GM03348 (cell line): ENCODE measurements around the gene C1QTNF1.

Experiments
- DNase-seq: peaks from one replicate; pipeline ENCODE4 v3.0.0; 2012; ENCODE audit warnings: low spot score

Gene C1QTNF1, protein sequence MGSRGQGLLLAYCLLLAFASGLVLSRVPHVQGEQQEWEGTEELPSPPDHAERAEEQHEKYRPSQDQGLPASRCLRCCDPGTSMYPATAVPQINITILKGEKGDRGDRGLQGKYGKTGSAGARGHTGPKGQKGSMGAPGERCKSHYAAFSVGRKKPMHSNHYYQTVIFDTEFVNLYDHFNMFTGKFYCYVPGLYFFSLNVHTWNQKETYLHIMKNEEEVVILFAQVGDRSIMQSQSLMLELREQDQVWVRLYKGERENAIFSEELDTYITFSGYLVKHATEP

DNA sequence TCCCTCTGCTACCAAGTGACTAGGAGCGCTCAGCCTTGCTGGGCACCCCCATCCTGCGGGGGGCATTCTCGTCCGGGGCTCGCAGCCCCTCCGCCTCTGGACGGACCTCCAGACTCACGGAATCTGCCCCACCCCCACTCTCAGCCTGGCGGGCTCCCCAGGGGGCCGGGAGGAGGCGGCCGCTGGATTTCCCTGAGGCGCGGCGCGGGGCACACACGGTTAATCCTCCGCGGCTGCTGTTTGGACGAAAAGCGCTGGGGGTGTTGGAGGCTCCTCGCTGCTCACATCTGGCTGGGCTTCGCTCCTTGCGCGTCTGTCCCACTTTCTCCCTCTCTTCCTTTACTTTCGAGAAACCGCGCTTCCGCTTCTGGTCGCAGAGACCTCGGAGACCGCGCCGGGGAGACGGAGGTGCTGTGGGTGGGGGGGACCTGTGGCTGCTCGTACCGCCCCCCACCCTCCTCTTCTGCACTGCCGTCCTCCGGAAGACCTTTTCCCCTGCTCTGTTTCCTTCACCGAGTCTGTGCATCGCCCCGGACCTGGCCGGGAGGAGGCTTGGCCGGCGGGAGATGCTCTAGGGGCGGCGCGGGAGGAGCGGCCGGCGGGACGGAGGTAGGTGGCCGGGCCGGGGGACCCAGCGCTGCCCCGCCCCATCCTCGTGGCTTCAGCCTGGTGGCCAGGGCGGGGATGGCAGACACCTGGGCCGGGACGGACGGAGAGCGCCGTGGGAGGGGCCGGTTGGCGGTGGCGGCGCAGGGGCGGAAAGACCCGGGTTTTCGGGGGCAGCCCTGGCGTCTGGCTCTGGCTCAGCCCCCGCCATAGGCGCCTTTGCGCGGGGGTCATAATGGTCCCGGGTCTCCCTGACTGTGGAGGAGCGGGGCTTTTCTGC is at the start of gene C1QTNF1:
Gene C1QTNF1 (plus strand): TSS at position 284 of the 886 bp plus-strand sequence. CDS start 19,800 bp downstream, outside the sequence.
- peak; percentile 64 for DNase-seq

DNA sequence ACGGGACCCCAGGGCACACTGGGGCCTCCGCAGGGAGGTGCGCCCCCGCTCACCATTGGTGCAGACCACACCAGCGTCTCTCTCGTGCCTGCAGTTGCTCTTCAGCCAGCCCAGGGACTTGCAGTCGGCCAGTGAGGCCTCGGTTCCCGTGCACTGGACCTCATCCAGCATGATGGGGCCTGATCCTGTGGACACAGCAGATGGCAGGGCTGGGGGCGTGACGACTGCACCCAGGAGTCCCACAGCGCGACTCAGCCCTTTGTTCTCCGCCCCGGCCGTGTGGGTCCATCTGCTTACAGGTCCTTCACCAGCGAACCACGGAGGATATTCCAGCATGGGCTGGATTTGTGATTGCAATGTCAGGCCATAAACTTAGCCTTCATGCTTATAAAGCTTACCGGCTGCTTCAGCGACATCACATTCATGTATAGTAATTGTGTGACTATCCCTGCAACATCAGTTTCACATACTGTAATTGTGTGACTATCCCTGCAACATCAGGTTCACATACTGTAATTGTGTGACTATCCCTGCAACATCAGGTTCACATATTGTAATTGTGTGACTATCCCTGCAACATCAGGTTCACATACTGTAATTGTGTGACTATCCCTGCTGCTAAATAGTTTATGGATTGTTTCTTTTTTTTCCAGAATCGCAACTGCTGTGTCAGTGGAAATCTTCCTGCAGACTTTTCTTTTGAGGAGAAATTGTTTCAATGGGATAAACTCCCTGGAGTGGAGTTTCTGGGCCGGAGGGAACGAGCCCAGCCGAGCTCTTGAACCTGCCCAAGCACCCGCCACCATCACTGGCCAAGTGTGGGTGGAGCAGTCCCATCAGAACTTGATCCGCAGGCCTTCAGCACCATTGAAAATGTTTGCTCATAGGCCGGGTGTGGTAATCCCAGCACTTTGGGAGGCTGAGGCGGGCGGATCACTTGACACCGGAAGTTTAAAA is 49.1 kb upstream of the C1QTNF1 start:
- peak; percentile 87 for DNase-seq

DNA sequence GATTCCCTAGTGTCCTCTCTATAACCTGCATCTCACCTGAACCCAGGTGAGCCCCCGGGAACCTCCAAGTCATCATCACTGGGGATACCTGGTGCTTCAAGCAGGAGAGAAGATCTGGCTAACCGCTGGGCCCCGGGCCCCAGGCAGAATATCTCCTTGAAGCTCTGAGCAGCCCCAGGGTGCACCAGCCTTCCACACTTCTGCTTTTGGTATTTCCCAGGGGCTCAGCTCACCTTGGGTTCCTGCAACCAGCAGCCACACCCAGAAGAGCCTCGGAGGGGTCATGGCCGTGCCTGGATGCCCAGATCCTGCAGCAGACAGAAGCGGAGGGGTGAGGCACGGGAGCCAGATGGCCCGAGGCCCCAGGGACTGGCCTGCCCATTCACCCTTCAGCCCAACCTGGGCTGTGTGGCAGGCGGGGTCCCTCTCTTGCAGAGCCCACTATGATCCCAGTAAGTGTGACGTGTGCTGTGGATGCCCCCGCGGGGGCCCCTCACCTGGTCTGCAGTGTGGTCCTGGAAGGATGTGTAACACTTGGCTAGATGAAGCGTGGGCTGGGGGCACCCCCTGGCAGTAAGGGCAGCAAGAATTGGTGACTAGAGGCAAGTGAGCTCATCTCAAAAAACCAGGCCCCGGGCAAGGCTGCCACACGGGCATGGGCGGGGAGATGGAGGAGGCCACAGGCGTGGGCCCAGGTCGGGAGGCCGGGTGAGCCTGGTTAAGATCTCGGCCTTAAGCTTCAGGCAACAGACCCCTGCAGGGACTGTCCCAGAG is 46.9 kb upstream of the C1QTNF1 start:
- no peak for DNase-seq

DNA sequence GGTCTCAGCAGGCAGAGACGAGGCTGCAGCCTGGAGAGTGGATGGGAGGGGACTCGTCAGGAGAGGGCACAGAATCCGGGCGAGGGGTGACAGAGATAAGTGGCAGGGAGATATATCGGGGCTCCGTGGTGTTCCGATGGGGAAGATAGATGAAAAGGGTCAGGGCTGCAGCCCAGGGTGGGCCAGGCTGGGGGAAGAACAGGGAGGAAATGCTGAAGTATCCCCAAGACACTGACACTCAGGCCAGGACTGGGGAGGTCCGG is 46.4 kb upstream of the C1QTNF1 start:
- no peak for DNase-seq

DNA sequence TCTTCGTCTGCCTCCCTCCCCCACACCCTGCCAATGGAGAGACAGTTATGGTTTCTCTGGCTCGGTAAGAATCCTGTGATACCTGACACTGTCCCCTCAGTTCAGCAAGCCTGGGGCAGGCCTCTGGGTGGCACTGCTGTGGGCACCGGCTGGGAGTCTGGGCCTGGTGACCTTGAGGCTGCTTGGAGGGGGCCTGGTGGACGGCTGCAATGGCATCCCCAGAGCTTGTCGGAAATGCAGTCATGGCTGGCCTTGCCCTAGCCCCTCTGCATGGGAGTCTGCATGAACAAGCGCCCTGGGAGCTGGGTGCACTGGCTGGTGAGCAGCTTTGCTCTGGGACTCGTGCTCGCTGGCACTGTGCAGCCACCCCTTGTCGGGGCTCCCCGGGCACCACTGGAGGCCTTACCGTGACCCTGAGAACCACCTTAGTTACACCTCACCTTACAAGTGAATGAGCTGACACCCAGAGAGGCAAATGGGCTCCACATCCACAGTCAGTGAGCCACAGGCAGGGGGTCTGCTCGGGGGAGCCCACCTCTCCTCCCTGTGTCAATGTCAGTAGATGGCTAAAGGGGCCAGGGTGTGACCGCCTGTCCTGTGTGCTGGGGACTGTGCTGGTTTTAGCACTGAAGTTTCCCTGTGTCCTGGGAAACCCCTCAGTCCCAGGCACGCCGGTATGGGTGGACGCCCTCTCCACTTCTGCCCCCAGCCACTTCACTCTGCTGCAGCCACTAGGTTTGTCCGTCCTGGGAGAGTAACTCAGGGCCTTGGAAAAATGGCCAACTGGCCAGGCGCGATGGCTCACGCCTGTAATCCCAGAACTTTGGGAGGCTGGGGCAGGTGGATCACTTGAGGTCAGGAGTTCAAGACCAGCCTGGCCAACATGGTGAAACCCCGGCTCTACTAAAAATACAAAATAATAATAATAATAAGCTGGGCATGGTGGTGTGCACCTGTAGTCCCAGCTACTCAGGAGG is 45.7 kb upstream of the C1QTNF1 start:
- no peak for DNase-seq

DNA sequence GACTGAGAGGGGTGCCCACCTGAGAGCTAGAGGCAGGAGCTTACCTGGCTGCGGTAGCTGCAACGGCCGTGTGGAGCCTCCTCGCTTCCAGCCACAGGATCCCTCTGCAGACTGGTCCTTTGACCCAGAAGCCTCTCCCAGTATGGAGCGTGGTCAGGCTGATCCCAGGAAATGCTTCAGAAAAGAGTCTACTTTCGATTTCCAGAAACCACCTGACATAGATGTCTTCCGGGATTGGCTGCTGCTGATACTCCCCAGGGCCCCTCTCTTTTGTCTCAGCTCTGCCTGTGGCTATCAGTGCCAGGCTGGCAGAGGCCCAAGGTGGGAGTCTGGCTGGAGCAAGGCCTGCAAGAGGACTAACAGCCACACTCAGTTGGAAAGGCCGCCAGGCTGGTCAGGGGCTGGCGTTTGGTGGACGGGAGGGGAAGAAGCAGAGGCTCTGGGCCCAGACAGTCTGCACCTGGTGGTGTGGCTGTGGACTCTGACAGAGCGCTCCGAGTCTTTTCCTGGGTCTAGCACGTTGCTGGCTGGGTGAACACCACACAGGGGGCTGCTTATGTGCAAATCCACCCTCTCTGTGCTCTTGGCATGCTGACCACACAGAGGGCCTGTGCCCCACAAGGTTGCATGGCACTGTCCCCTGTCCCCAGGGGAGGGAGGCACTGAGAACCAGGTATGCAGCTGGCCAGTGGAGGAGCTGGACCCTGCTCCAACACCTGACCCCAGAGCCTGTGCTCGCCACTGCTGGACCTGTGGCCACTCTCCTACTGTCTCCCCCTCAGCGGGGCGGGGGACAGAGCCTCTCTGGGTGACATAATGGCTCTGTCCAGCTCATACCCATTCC is 44.0 kb upstream of the C1QTNF1 start, which contains the start of gene LGALS3BP:
Gene LGALS3BP (minus strand): TSS at position 144 of the 844 bp plus-strand sequence. CDS start 2,732 bp downstream, outside the sequence.
- DNase-seq = peak; percentile 67

DNA sequence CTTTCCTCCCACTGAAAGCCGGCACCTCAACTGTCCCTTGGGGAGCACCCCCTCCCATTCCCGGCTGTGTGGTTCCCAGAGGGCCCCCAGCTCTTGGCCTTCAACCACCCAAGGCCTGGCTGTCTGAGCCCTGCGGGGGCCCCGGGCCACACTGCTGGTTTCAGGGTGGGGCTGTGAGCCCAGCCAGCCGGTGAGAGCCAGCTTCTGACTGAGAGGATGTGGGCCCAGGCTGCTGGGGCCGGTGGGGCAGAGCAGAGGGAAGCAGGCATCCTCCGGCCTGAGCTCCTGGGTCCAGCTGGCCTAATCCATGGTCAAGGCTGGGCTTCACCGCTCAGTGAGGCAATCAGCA is 43.4 kb upstream of the C1QTNF1 start:
- DNase-seq = no peak

DNA sequence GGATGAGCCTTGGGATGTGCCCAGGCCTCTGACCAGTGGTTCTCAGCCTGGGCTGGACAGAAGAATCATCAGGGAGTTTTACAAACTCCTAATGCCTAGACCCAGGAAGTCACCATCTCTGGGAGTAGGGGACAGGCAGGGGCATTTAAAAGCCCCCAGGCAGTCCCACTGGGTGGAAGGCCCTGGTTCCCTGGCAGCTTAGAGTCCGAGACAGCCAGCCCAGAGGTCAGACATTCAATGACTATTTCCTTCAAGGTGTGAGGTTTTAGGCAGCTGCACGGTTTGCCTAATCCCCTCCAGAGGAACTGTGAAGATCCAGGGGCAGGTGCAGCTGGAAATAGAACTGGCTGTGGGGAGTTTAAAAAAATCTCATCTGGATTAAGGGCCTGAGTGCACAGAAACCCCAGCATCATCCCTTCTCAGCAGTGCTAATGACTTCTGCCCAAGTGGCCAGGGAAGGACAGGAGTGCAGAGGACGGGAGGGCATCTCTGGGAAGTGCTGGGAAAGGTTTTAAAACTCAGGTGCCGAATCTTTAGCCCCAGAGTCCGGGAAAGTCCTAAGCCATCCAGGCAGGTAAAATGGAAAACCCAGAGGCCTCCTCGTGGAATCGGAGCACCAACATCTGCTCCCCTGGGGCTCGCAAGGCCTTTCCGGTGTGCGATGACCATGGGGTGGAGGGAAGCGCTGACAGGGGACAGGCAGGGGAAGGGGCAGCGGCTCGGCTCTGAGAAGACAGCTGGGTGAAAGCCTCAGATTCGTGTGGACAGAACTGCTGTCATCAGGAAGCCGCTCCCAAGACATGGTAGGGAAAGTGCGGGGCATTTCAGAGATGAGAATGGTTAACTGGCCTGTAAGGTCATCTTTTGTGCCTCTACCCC is 42.7 kb upstream of the C1QTNF1 start:
- DNase-seq = no peak

DNA sequence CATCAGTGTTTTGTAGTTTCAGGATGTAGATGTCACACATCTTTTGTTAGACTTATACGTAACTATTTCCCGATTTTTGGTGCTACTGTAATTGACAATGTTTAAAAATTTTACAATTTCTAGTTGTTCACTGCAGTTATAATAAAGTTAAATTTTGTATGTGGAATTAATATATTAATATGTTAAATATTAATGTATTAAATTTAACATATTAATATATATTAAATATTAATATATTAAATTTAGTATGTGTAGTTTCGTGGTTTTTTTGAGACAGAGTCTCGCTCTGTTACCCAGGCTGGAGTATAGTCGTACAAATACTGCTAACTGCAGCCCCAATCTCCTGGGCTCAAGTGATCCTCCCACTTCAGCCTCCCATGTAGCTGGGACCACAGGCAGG is 38.6 kb upstream of the C1QTNF1 start:
- no peak for DNase-seq

DNA sequence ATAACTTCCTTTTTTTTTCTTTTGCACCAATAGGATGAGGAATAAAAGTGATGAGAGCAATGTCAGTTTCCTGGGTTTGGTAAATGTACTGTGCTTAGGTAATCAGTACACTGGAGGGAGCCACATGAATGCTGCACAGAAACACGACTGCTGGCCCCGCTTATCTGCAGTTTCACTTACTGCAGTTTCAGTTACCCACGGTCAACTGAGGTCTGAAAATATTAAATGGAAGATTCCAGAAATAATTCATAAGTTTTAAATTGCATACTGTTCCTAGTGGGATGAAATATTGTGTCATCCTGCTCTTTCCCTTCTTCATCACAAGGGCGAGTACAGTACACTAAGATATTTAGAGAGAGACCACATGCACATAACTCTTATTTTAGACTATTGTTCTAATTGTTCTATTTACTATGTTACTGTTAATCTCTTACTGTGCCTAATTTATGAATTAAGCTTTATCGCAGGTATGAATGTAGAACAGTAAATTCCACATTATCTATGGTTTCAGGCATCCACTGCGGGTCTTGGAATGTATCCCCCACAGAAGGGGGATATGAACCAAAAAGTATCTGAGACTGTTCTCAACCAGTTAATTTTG is 37.8 kb upstream of the C1QTNF1 start:
- peak; percentile 40 for DNase-seq

DNA sequence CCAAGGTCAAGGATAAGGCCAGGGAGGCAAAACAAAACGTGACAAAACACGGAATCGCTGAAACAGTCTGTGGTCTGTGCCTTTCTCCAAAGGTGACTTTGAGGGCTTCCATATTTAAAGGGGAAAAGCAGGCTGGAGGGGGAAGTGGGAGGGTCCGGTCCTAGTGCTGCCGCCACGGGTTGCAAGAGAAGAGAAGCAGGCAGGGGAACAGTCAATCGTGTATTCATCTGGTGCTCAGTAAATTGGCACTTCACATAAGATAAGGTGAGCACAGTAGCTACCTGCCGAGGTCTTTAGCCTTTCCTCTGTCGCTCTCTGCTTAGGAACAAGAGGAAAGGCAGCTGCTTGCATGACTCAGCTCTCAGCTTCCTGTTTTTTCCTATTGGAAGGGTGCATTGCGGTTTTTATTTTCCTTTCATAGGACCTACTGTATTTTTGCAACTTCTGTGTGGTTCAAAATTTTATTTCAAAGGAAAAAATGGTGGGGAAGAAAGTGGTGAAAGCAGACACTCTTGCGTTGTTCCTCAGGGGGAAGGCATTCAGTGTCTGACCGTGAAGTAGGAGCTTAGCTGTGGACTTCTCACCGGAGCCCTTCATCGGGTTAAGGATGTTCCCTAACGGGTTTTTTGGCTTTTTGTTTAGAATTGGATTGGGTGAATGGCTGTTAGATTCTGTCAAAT is 37.2 kb upstream of the C1QTNF1 start:
- peak; percentile 55 for DNase-seq

DNA sequence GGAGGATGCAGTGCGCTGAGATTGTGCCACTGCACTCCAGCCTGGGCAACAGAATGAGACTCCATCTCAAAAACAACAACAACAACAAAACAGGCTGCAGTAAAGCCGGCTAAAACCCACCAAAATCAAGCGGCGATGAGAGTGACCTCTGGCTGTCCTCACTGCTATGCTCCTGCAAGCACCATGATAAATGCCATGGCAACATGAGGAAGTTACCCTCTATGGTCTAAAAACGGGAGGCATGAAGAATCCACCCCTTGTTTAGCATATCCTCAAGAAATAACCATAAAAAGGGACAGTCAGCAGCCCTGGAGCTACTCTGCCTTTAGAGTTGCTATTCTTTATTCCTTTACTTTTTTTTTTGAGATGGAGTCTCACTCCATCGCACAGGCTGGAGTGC is 35.8 kb upstream of the C1QTNF1 start:
- DNase-seq = no peak

DNA sequence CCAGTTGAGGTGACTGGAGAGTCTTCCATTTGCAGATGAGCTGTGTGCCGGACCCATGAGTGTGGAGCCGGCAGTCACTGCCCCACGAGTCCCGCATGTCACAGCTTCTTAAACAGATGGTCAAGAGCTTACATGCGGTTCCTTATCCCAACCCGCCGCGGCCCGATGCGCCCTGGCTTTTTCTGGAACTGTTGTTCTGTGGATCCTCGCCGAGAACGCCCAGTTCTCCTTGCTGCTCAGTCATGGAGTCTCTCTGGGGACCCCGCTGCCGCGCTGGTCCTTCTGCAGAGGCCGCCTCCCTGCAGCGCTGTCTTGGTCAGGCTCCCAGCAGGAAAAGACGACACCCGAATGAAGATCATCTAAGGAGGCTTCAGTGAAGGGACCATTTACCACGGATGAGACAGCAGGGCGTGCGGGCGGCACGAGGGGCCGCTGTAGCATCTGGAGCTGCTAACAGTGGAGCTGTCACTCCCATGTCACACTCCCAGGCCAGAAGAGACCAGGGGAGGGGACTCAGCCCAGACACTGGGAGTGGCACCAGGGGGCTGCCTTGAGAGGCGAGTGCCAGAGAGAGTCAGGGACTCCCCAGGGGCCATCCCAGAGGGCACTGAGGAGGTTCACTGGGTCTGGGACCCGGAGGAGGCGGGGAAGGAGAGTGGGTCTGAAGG is 33.5 kb upstream of the C1QTNF1 start:
- DNase-seq = no peak

DNA sequence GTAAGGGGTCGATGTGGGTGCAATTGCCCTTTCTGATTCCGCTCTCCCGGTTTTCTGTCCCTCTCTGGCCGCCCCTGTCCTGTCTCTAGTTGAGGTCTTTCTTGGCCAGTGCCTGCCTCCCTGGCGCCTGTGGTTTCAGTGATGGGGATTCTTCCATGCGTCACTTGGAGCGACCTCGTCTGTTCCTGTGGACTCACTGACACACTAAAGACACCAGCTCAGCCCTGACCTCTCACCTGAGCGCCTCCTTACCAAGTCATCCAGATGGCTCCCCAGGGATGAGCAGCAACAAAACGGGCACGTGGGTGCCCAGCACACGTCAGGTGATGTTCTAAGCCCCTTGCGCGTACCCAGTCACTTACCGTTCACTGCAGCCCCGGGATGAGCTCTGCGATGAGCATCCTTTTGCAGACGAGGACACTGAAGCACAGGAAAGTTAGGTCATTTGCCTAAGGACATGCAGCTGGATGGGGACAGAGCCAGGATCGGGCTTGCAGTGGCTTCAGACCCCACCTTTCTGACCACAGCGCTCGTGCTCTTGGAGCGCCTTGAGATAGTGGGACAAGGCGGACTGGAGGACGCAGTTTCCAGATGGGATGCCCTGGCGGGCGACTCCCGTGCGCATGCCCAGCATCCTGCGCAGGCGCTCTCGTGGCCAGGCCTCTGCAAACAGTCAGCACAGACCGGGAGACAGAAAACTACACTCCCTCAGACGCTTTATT is 32.8 kb upstream of the C1QTNF1 start:
- no peak for DNase-seq

DNA sequence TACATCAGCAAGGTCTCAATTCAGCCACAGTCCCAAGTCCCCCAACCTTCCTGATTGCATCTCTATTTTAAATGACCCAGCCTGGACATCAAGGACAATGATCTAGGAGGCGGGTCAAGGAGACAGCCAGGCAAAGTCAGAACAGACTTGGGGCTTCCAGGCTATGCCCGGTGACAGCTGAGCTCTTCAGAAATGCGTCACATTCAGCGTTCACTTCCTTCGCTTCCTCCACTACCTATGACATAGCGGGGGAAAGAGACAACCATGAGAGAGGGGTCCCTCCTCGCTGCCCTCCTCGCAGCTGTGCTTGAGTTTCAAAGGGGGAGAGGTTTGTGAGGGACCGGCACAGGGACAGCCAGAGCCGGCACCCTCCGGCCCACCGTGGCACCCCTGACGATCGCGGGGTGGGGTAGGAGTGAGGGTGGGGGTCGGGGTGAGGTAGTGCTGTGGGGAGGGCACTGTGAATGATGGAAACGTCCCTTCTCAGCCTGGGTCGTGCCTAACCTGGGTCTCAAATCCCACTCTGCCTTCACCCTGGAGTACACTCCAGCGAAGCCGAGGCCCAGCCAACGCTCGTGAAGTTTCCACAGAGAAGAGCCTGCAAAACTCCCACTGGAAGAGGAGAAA is 31.9 kb upstream of the C1QTNF1 start:
- DNase-seq = no peak
